Astrocyte of the spinal cord (primary cell): Measurements from ENCODE around the gene DOCK2.

ENCODE experiments used
- DNase-seq: peaks from one replicate; pipeline ENCODE4 v3.0.0; 2011; ENCODE audit warnings: low read depth, low spot score
- H3K4me3 ChIP-seq: 2 replicates; pipeline ENCODE4 v1.5.1; 2011; ENCODE audit warnings: low read depth, mild to moderate bottlenecking, low read length, moderate library complexity
- in situ Hi-C: cut with HindIII; loops from 2 replicates; pipeline ENCODE4 v1.10.0; 2017; ENCODE audit warnings: low sequenced_read_pairs
- TF ChIP-seq, protein P1 (sequence below): IDR thresholded peaks from 2 replicates; pipeline ENCODE4 v1.5.1; 2012; ENCODE audit warnings: low read depth, mild to moderate bottlenecking, low read length, inconsistent platforms

Gene DOCK2

GRCh38 chr5:170025853-170026252 lies 388.8 kb downstream of the DOCK2 start:
- in situ Hi-C loops: no loop called here
- DNase-seq: no peak
- H3K4me3 ChIP-seq: no peak overlapping the region
- TF ChIP-seq, protein P1, sequence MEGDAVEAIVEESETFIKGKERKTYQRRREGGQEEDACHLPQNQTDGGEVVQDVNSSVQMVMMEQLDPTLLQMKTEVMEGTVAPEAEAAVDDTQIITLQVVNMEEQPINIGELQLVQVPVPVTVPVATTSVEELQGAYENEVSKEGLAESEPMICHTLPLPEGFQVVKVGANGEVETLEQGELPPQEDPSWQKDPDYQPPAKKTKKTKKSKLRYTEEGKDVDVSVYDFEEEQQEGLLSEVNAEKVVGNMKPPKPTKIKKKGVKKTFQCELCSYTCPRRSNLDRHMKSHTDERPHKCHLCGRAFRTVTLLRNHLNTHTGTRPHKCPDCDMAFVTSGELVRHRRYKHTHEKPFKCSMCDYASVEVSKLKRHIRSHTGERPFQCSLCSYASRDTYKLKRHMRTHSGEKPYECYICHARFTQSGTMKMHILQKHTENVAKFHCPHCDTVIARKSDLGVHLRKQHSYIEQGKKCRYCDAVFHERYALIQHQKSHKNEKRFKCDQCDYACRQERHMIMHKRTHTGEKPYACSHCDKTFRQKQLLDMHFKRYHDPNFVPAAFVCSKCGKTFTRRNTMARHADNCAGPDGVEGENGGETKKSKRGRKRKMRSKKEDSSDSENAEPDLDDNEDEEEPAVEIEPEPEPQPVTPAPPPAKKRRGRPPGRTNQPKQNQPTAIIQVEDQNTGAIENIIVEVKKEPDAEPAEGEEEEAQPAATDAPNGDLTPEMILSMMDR: no peak

GRCh38 chr5:170028124-170028523 lies 391.0 kb downstream of the DOCK2 start:
- no peak overlapping the region for H3K4me3 ChIP-seq
- in situ Hi-C loops: no loop called here
- TF ChIP-seq, protein P1: no peak
- no peak for DNase-seq

GRCh38 chr5:170034231-170034630 lies 397.2 kb downstream of the DOCK2 start:
- no peak overlapping the region for H3K4me3 ChIP-seq
- in situ Hi-C loops: no loop called here
- TF ChIP-seq, protein P1: no peak
- no peak for DNase-seq

DNA sequence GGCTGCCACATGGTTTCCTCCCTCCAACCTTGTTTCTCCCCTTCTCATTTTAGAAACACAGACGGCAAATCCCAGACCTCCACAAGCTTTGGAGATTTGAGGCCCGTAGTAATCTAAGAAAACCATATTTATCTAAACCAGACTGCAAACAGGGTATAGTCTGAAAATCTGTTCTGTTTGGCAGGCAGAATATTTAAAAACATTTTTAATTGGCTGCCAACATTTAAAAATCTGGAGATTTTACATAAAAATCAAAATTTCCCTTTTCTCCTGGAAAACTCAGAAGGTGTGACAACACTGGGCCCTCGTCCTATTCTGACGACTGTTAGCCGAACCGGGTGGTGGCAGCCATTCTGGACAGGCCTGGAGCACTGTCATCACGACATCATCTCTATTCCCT lies 401.2 kb downstream of the DOCK2 start:
- in situ Hi-C loops: no loop called here
- no peak for DNase-seq
- TF ChIP-seq, protein P1: no peak
- H3K4me3 ChIP-seq: no peak overlapping the region

GRCh38 chr5:170039830-170040229 lies 402.8 kb downstream of the DOCK2 start:
- no peak for DNase-seq
- H3K4me3 ChIP-seq: no peak overlapping the region
- TF ChIP-seq, protein P1: no peak
- in situ Hi-C loops: no loop called here

GRCh38 chr5:170046241-170046640 lies 409.2 kb downstream of the DOCK2 start:
- in situ Hi-C loops: no loop called here
- DNase-seq: no peak
- H3K4me3 ChIP-seq: no peak overlapping the region
- TF ChIP-seq, protein P1: no peak

- DNase-seq: no peak
- H3K4me3 ChIP-seq: no peak overlapping the region
- TF ChIP-seq, protein P1: no peak
- in situ Hi-C loops: no loop called here
Measured at GRCh38 chr5:170049713-170050112, 412.6 kb downstream of the DOCK2 start.
